GM12878 (cell line): Measurements from ENCODE around the gene ZDHHC3. TPM values are rescaled to one million over a fixed set of nuclear protein-coding genes. Genes with fewer than 3 reads are reported as not detected.

ENCODE experiments used
- ATAC-seq: fragments of 200-7000 bp; cut with Tn5 transposase; 3 replicates; pipeline ENCODE4 v1.9.1; 2020; ENCODE audit warnings: mild to moderate bottlenecking, moderate library complexity
- BruUV-seq: library from RNA; stranded (reverse); fragments of 400-500 nt; replicated peaks from 2 replicates; lab custom pipeline; 2021; lab: Mats Ljungman, UMichigan
- CTCF ChIA-PET: fragments of 300-600 bp; sonication (Branson Sonifier 250); formaldehyde crosslinking; extraction: SDS; loops from one replicate; lab custom pipeline; 2021; ENCODE audit warnings: inconsistent platforms; lab: Yijun Ruan, JAX
- POLR2A ChIA-PET: fragments of 350-600 bp; formaldehyde crosslinking; extraction: SDS; loops from one replicate; lab custom pipeline; 2021; ENCODE audit warnings: inconsistent platforms; lab: Charles Lee
- RAD21 ChIA-PET: fragments of 300-600 bp; sonication (Branson Sonifier 250); formaldehyde crosslinking; loops from one replicate; lab custom pipeline; 2023; ENCODE audit warnings: antibody characterized with exemption; ENCODE audit not compliant: unreplicated experiment; lab: Charles Lee
- SMC1A ChIA-PET: fragments of 300-600 bp; sonication (Branson Sonifier 250); formaldehyde crosslinking; loops from one replicate; lab custom pipeline; 2023; ENCODE audit not compliant: unreplicated experiment, uncharacterized antibody; lab: Charles Lee
- DNase-seq: peaks from one replicate; pipeline ENCODE4 v3.0.0-alpha.2; 2011; ENCODE audit warnings: low read depth, low spot score
- FAIRE-seq: peaks from 3 replicates; lab custom pipeline; 2011; peaks lifted over from hg19 to GRCh38; lab: Jason Lieb, UNC
- H2AFZ ChIP-seq: 2 replicates; pipeline ENCODE4 v1.6.0; 2011; ENCODE audit warnings: low read depth, low read length, control low read depth; ENCODE audit not compliant: control insufficient read depth
- H3K27ac ChIP-seq: 2 replicates; pipeline ENCODE4 v1.5.1; 2011; ENCODE audit warnings: control low read depth; ENCODE audit not compliant: control insufficient read depth, insufficient read depth
- H3K27me3 ChIP-seq, 2 experiments: replicated peaks in 1 of 2; 2 replicates each; pipeline versions ENCODE4 v1.6.0 to v1.6.1; 2011; ENCODE audit warnings: low read length in 1 of 2; ENCODE audit not compliant: control insufficient read depth in 2 of 2, insufficient read depth in 2 of 2
- H3K36me3 ChIP-seq, 2 experiments: 2 replicates each; pipeline ENCODE4 v1.5.1; 2011; ENCODE audit warnings: low read length in 1 of 2; ENCODE audit not compliant: control insufficient read depth in 2 of 2, insufficient read depth in 2 of 2
- H3K4me1 ChIP-seq: 2 replicates; pipeline ENCODE4 v1.6.1; 2011; ENCODE audit warnings: mild to moderate bottlenecking, low read length, moderate library complexity, mixed read lengths; ENCODE audit not compliant: control insufficient read depth, insufficient read depth
- H3K4me2 ChIP-seq: 2 replicates; pipeline ENCODE4 v1.6.0; 2011; ENCODE audit warnings: control low read depth; ENCODE audit not compliant: control insufficient read depth, insufficient read depth
- H3K4me3 ChIP-seq: fragments of 200-600 bp; sonication (generic); 2 replicates; pipeline ENCODE4 v1.5.1; 2016
- H3K79me2 ChIP-seq: 2 replicates; pipeline ENCODE4 v1.6.0; 2011; ENCODE audit warnings: low read length; ENCODE audit not compliant: control insufficient read depth, insufficient read depth
- H3K9ac ChIP-seq: 2 replicates; pipeline ENCODE4 v1.8.0; 2011; ENCODE audit warnings: low read length, control low read depth, mixed read lengths; ENCODE audit not compliant: control insufficient read depth, insufficient read depth
- H3K9me3 ChIP-seq: replicated peaks from 3 replicates; pipeline ENCODE4 v1.5.1; 2011; ENCODE audit warnings: mild to moderate bottlenecking, low read length; ENCODE audit not compliant: control insufficient read depth, insufficient read depth
- H4K20me1 ChIP-seq: 2 replicates; pipeline ENCODE4 v1.6.0; 2011; ENCODE audit not compliant: control insufficient read depth, insufficient read depth
- BMI1 ChIP-seq: fragments of 450-650 bp; IDR thresholded peaks from 2 replicates; pipeline ENCODE4 v1.6.1; 2016; ENCODE audit warnings: mild to moderate bottlenecking, moderate library complexity, borderline replicate concordance
- BRCA1 ChIP-seq: IDR thresholded peaks from 2 replicates; pipeline ENCODE4 v1.6.1; 2011; ENCODE audit warnings: low read depth, low read length, improper control_type of control experiment
- FOXK2 ChIP-seq: fragments of 450-650 bp; IDR thresholded peaks from 2 replicates; pipeline ENCODE4 v1.6.1; 2017; ENCODE audit warnings: mild to moderate bottlenecking, moderate library complexity
- FOXM1 ChIP-seq: IDR thresholded peaks from 2 replicates; pipeline ENCODE4 v1.6.1; 2012; ENCODE audit warnings: low read depth, mild to moderate bottlenecking, inconsistent platforms, low read length, moderate library complexity
- HDAC2 ChIP-seq: fragments of 200-600 bp; sonication (generic); IDR thresholded peaks from 2 replicates; pipeline ENCODE4 v1.6.1; 2017
- IRF5 ChIP-seq: fragments of 450-650 bp; IDR thresholded peaks from 2 replicates; pipeline ENCODE4 v1.6.1; 2017; ENCODE audit warnings: borderline replicate concordance
- MTA3 ChIP-seq: IDR thresholded peaks from 2 replicates; pipeline ENCODE4 v1.6.1; 2012; ENCODE audit warnings: low read length, inconsistent platforms, borderline replicate concordance
- MYB ChIP-seq: fragments of 150-350 bp; IDR thresholded peaks from 2 replicates; pipeline ENCODE4 v1.6.1; 2014; ENCODE audit warnings: mild to moderate bottlenecking, low read depth, low read length, borderline replicate concordance
- NBN ChIP-seq: fragments of 450-650 bp; IDR thresholded peaks from 2 replicates; pipeline ENCODE4 v1.6.1; 2016
- SP1 ChIP-seq: IDR thresholded peaks from one replicate; pipeline ENCODE4 v1.6.1; 2011; ENCODE audit warnings: low read depth, low read length
- SPI1 ChIP-seq: IDR thresholded peaks from 2 replicates; pipeline ENCODE4 v1.6.1; 2011; ENCODE audit warnings: low read depth, mild to moderate bottlenecking, low read length, moderate library complexity, borderline replicate concordance; ENCODE audit not compliant: insufficient read depth
- STAT3 ChIP-seq: IDR thresholded peaks from 2 replicates; pipeline ENCODE4 v1.6.1; 2011; ENCODE audit warnings: low read depth, low read length, improper control_type of control experiment
- YBX1 ChIP-seq: fragments of 450-650 bp; IDR thresholded peaks from 2 replicates; pipeline ENCODE4 v1.6.1; 2016; ENCODE audit warnings: antibody characterized with exemption
- ZSCAN29 ChIP-seq: fragments of 450-650 bp; IDR thresholded peaks from 2 replicates; pipeline ENCODE4 v1.6.1; 2017; ENCODE audit warnings: mild to moderate bottlenecking, moderate library complexity
- WGBS: methylation state at CpG from one replicate; pipeline ENCODE4 v1.1.6; 2016; ENCODE audit warnings: low lambda C conversion rate; ENCODE audit not compliant: insufficient replicate concordance, insufficient coverage; ENCODE audit errors: missing lambda C conversion rate; 5-methylcytosine and 5-hydroxymethylcytosine counted together
- in situ Hi-C: fragments of 300-500 bp; cut with MboI; formaldehyde crosslinking; loops from 9 replicates; pipeline ENCODE4 v1.14.3; 2018; ENCODE audit warnings: mixed read lengths
- intact Hi-C: fragments of 100-400 bp; cut with micrococcal nuclease; formaldehyde crosslinking; loops from one replicate; pipeline ENCODE4 v1.14.2; 2022; ENCODE audit not compliant: unreplicated experiment
- polyA plus RNA-seq, 11 experiments: library from polyadenylated mRNA; depleted of rRNA in 4 of 11; unstranded in 6 of 11; stranded (reverse) in 5 of 11; fragments of >200 nt; fragmentation: Nextera tagmentation in 4 of 11; fragmentation: Illumina TruSeq in 1 of 11; extraction: Ambion mirVana in 4 of 11; extraction: Trizol in 1 of 11; gene quantifications; 1 replicate in 1 of 11; 2 replicates in 10 of 11; pipeline versions ENCODE4 v1.2.1 to v1.2.3, GENCODE V29; 2011 to 2016; ENCODE audit warnings: inconsistent platforms in 2 of 11, missing spikeins in 2 of 11, low read depth in 1 of 11
- total RNA-seq, 4 experiments: library from RNA; depleted of rRNA in 3 of 4; stranded (reverse); fragments of >200 nt in 3 of 4; fragmentation: Illumina TruSeq in 1 of 4; extraction: Trizol in 1 of 4; gene quantifications; 2 replicates each; pipeline versions ENCODE4 v1.2.1 to v1.2.3, GENCODE V29; 2013 to 2021
- TF ChIP-seq, protein P1 (sequence below): fragments of 450-650 bp; IDR thresholded peaks from 2 replicates; pipeline ENCODE4 v1.6.1; 2017; ENCODE audit warnings: mild to moderate bottlenecking

Gene ZDHHC3
- total and polyA plus RNA-seq, 10 of the 15 experiments (the other 5 are each of a cell fraction or from before 2014, with no cell fraction given): 6.8 to 79.1 (median 40.8) TPM

DNA sequence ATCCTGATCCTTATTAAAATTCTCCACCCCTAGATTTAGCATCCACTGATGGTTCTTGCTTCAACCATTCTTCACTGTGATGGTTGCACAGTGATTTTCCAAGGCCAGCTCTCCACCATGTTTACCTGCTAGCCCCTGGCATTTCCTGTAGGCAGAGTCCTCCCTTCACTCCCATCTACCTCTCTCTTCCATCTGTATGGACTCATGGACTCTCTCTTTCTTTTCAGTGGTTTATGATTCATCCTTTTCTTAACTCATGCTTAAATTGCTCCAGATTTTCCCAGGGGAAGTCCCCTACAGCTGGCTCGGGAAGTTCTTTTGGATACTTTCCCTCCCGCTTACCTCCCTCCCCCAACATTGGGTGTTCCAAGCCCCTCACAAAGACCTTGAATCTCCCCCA lies 82.9 kb downstream of the ZDHHC3 start:
- FAIRE-seq (no peak), ATAC-seq (no peak), DNase-seq (no peak)
- H3K4me2 ChIP-seq: no peak overlapping the region
- no peaks in the 10 kb centered on the region for H3K36me3 ChIP-seq
- H2AFZ ChIP-seq: no peak overlapping the region
- ChIA-PET POLR2A (no interaction called here), SMC1A (no interaction called here), RAD21 (no interaction called here), CTCF (no interaction called here)
- intact Hi-C loops (no loop called here), in situ Hi-C loops (no loop called here)
- no peaks in the 10 kb centered on the region for H4K20me1 ChIP-seq
- BruUV-seq: no TSS peak
- no peak overlapping the region for H3K27ac ChIP-seq
- no peaks in the 10 kb centered on the region for H3K79me2 ChIP-seq
- H3K27me3 ChIP-seq: no peaks in the 10 kb centered on the region
- H3K4me3 ChIP-seq: no peak overlapping the region
- TF ChIP-seq SPI1 (no peak), STAT3 (no peak), FOXK2 (no peak), IRF5 (no peak), FOXM1 (no peak), BMI1 (no peak), HDAC2 (no peak), MTA3 (no peak), MYB (no peak), ZSCAN29 (no peak), YBX1 (no peak), BRCA1 (no peak), SP1 (no peak), NBN (no peak)
- TF ChIP-seq, protein P1, sequence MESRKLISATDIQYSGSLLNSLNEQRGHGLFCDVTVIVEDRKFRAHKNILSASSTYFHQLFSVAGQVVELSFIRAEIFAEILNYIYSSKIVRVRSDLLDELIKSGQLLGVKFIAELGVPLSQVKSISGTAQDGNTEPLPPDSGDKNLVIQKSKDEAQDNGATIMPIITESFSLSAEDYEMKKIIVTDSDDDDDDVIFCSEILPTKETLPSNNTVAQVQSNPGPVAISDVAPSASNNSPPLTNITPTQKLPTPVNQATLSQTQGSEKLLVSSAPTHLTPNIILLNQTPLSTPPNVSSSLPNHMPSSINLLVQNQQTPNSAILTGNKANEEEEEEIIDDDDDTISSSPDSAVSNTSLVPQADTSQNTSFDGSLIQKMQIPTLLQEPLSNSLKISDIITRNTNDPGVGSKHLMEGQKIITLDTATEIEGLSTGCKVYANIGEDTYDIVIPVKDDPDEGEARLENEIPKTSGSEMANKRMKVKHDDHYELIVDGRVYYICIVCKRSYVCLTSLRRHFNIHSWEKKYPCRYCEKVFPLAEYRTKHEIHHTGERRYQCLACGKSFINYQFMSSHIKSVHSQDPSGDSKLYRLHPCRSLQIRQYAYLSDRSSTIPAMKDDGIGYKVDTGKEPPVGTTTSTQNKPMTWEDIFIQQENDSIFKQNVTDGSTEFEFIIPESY: no peak
- H3K9me3 ChIP-seq: no peaks in the 10 kb centered on the region
- no peak overlapping the region for H3K9ac ChIP-seq
- WGBS: 42% methylated on average over 2 of the region's 2 CpGs
- peaks cover 3% of the 10 kb centered on the region; the same call in 1 of the 2 replicates for H3K4me1 ChIP-seq
